HG03457 (cell line): ENCODE data around the gene PPP1R1C.

Experiments
- ATAC-seq: cut with Tn5 transposase; IDR thresholded peaks from one replicate; pipeline ENCODE4 v1.9.1; 2021; ENCODE audit warnings: moderate number of reproducible peaks; ENCODE audit not compliant: unreplicated experiment

Gene PPP1R1C

DNA sequence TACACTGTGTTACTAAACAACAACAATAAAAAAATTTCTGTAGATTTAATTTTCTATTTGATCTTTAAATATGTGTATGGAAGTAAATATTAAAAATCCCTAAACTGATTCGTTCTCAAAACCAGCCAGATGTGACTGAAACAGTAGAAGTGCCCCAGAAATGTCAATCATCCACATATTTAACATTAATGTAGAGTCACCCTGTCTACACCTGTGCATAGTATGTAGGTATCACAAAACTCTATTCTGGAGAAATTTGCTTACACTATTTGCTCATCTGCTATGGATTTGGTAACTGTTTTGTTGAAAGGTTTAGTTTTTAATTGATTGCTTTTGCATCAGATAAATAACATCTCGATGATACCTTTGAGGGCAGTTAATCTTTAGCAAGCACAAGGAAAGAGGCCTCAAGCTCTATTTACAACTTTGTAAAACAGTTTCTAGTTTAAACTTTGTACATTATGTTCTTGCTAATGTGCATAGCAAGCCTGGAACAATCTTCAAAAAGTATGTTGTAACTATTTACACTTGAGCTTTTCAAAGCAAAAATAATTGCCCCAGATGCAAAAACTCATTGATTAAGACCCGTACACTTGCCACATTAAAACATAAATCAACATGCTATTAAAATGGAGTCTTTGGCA is 76.8 kb downstream of the PPP1R1C start:
- ATAC-seq: no peak

DNA sequence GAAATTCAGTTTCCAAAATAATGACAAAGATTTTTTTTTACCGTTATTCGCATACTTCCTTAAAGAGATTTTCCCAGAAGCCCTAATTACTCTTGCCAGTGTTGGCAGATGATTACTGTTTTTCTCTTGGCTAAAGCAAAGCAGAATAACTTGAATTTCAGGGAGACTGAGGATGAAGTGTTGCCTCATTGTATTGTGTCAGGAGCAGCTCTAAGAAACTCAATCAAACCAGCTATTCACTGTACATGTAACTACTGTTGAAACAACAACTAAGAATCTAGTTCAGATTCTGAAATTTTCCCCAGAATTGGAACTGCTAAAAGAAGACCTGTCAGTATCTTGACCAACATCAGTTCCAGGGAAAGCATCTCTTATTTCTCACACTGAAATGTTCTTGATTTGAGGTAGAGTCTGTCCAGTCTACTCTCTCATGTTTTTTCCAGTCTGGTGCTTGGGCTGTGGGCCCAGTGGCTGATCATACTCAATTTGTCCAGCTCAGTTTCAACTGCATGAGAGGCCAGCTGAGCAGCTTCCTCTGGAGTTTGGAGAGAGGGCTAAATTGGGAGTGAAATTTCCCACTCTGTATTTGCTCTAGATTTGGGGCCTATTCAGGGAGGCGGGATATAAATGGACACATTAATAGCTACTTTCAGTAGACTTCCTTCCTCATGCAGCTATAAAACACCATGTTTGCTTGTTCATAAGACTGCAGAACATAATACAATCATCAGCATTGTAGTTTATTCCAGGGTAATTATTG is 78.5 kb downstream of the PPP1R1C start:
- no peak for ATAC-seq

DNA sequence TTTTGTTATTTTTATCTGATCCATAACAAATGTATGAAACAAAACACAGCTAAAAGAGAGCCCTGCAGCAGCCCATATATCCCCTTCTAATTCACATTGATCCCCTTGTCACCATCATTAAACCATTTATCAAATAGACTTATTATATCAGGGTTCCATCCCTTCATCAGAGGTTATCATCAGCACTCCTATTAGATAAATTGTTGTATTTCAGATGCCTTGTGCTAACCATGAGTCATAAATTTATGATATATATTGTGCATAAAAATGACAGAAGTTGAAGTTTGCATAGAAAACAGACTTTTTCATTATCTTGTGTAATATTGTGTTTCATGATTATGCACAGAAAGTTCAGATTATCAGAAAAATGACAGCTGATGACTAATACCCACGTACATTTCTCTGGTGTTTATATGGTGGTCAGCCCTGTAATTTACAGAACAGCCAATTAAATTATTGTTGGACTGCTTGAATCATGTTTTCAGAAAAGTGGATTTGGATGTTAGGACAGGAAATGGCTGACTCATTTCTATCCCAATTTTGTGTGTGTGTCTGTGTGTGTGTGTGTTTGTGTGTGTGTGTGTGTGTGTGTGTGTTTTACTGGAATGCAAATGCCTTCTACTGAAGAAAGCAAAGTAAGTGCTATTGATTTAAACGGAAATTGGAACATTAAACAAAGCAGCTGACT is 80.9 kb downstream of the PPP1R1C start:
- no peak for ATAC-seq

DNA sequence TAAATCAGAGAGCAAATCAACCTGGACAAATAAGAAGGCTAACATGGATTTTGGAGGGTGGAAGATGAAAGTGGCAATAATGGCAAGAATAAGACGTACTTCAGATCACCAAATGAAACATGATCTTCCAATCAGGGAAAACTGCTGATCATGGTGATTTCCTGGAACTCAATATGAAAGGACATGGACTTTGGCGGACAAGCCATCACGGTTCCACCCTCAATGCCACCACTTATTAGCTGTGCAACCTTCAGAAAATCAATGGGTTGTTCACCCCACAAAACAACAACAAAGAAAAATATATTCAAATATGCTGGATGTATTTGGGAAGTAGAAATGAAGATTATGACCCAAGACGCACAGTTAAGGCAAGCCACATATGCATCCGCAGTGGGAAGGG is 81.7 kb downstream of the PPP1R1C start:
- ATAC-seq: no peak

DNA sequence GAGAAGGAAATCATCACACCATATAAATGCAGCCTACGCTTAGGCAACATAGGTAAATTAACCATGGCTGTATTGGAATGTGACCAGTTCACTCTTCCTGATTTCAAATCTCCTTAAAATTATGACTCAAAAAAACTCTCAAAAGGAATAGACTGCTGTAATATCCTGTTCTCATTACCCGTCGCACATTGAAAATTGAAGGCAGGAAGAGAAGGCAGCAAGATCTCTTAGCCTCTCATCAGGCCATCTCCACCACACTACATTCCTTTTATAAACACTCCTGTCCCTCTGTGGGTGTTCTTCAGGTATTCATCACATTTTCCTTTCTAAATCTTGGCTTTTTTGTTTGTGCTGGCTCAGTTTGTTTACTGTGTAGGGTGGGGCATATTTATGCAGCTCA is 83.2 kb downstream of the PPP1R1C start:
- no peak for ATAC-seq

DNA sequence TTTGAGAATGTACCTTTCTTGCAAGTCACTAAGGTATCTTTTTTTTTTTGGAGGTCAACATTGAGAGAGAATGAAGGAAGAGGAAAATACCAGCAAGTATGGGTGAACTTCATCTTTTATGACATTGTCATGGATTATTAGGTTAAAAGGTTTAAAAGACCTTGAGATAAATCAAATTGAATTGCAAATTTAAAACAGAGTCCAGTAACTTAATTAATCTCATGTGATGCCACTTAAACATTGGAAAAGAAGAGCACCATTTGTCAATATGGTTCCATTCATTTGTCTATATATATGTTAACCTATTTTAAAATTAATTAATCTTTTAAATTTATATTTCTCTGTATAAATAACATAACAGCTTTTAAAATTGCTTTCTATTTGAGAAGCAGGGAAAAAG is 83.8 kb downstream of the PPP1R1C start:
- no peak for ATAC-seq

DNA sequence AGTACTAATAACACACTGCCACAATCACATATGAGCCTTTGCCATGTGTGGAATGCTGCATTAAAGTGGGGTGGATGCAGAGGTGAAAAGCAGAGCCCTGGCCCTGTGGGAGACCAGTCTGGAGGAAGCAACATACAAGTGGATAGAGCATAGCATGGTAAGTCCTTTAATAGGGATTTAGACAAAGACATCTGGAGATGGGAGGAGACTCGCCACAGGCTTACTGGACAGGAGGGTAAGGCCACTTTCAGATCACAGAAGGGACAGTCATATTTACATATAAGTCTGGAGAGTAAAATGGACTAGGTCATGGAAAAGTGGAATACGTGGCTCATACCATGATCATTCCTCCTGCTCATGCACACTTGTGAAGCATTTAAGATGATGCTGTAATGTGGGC is 84.3 kb downstream of the PPP1R1C start:
- ATAC-seq: no peak

DNA sequence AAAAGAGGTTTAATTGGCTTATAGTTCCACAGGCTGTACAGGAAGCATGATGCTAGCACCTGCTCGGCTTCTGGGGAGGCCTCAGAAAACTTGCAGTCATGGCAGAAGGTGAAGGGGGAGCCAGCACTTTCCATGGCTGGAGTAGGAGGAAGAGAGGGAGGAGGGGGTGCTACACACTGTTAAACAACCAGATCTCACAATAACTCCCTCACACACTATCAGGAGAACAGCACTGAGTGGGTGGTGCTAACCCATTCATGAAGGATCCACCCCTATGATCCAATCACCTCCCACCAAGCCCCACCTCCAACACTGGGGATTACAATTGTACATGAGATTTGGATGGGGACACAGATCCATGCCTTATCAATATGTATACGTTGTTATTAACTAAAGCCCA is 85.1 kb downstream of the PPP1R1C start:
- ATAC-seq: no peak

DNA sequence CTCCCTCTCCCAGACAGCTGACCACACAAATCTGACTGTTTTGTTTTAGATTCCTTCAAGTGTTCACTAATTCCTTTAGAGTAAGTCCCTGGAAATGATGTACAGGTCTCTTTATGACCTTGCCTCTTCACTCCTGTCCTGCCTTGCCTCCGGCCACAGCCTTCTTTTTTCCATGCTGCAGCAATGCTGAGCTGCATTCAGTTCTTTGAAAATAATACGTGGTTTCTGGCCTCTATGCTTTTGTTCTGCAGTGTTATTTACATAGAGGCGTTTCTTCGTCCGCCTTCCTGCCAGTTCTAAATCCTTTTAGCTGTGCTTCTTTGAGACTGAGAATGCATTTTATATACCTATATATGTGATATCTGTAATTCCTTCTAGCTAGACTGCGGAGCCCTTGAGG is 87.2 kb downstream of the PPP1R1C start:
- no peak for ATAC-seq

DNA sequence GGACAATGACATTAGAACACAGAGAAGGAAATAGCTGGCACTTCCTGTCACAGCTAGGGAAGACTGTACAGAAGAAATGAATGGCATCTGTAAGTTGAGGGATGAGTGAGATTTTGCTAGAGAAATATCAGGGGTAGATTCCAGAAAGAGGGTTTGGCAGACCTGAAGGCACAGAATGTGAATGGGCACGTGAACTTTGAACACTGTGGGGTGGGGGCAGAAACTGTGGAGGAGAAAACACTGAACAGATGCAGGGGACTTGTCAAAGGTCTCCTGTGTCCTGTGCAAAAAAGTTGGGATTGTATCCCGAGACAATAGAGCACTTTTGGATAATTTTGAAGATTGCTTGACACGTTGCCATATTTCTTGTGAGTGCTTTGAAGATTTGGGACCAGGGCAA is 88.0 kb downstream of the PPP1R1C start:
- ATAC-seq: no peak

DNA sequence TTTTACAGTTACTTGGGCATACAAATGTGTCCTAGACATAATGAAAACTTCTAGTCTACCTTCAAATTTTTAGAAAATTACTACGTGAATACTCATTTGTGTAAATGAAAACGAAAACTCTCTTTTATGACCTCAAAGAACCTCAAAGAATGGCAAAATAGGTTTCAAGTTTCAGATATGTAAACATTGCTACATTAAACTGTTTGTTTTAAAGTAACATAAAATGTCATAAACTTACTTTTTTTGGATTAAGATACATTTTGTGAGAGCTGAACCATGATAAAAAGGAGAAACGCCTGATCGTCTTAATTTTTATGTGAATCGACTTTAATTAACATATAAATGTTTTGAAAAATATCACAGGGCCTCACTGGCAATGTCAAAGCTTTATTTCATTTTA is 91.4 kb downstream of the PPP1R1C start:
- no peak for ATAC-seq

DNA sequence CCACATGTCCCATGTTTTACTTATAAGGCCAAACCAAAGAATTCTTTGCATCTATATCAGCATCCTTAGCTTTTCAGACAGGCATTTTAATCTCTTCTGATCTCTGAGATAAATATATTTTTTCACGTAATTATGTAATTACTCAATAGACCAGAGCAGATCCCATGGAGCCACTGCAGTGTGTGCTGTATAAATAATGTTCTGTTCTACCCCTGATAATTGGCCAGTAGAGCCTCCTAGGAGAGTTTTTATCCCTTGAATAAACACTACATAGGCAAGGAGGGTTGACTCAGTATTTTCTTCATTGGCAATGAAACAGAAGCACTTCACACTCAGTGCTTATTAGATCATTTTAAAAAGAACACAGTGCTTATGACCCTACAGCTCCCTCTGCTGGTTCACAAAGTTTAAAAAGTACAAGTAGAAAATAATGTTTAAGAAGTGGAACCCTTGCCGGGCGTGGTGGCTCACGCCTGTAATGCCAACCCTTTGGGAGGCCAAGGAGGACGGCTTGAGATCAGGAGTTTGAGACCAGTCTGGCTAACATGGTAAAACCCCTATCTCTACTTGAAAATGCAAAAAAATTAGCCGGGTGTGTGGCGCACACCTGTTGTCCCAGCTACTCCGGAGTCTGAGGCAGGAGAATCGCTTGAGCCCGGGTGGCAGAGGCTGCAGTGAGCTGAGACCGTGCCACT is 91.9 kb downstream of the PPP1R1C start:
- no peak for ATAC-seq

DNA sequence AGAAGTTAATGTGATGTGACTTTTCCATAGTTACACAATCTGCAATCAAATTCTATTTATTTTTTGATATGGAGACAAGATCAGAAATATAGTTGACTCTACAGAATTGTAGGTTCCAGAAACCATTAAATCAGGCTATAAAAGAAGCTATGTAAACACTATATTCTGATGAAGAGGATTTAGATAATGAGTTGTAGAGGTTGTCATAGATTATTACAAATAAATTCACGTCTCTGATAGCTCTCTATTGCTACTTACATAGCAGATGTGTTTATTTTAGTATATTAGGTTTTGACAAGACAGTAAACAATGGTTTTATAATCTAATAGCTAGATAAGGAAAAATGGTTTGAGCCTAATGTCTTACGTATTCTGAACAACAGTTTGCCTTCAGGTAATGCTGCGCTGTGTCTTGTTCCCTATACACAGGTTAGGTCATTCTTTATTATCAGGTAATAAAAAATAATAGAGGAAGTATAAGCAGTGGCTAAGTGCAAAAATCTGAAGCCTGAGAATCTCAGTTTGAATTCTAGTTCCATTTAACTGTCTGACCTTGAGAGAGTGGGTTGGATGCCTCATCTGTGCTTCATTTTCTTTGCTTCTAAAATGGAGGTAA is 93.4 kb downstream of the PPP1R1C start:
- no peak for ATAC-seq

DNA sequence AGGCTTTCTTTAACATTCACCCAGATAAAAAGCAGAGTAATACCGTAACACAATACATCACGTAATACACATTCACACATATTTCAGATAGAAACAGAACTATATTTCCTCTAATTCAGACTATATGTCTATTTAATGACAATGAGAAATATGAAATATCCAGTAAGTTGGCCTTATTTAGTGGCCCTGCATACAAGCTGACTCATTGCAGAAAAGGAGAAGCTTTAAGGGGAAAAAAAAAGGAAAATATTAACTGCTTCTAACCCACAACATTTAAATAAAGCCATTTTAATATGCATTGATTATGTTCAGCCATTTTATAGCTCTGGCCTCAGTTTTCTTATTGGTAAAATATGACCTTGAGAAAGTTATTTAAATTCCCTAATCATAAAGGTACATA is 94.8 kb downstream of the PPP1R1C start:
- ATAC-seq: no peak

DNA sequence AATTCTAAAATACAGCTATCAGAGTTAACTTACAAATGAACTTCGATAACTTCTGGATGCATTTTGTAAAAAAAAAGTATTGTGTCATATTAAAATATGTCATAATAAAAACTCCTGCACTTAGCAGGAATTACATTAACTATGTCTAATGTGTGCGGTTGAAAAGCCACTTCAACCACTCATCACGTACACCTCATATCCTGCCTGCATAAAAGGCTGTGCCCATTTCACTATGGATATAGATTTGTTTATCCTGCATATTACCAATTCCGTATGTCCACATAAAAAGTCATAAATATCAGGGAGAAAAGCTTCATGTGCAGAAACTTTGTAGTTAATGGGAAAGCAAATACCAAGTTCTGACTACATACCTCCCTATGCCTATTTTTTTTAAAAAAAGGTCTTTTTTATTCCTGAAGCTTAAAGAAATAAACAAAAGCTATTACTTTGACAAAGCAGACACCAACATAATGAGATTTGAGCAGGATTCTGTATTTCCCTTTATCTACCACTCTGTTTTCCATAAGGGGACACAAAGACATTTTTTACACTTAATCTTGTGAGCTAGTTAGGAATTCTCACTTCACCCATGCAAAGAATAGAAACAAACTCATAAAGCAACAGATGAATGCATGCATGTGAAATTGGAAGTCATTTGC is 96.1 kb downstream of the PPP1R1C start:
- no peak for ATAC-seq

DNA sequence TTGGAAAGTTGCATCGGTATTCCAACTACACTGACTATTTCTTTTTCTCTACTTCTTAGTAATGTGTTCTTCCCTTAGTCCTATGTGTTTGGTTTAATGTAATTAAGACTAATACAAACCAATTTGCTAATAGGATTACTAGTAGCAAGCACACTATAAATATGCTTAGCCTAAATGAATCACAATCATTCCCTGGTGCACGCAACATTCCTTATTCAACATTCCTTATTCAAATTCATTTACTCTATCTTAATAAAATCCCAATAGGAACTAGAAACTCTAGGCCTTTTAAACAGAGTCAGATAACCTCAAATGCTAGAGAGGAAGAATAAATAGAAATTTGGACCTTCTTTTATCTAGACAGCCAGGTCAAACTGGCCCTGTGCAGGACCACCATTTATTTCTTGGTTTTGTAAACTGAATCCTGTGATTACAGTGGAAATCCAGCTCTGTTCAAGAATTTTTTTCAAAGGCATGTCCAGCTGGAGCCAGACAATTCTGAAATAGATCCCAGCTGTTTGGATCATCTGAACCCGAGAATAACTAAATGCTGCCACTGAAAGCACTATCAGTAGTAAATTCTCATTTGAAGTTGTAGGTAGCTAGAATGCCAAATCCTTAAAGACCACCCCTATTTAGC is 103.1 kb downstream of the PPP1R1C start:
- no peak for ATAC-seq

DNA sequence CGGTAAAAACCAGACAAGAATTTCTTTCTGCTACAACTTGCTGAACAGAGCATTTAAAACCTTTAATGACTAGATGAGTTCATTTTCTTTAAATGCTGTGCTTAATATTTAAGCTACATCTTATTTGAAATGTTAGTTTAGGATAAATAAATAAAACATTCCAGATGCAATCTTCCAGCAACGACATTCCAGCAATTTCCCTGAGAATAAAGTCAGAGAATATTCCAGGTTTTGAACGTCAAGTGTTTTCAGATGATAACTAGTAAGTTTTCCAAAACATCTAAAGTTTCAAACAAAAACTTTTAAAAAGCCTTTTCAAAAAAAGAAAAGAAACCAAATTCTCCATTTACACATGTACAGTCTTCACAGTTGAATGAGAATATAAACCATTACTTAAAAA is 104.8 kb downstream of the PPP1R1C start:
- no peak for ATAC-seq

DNA sequence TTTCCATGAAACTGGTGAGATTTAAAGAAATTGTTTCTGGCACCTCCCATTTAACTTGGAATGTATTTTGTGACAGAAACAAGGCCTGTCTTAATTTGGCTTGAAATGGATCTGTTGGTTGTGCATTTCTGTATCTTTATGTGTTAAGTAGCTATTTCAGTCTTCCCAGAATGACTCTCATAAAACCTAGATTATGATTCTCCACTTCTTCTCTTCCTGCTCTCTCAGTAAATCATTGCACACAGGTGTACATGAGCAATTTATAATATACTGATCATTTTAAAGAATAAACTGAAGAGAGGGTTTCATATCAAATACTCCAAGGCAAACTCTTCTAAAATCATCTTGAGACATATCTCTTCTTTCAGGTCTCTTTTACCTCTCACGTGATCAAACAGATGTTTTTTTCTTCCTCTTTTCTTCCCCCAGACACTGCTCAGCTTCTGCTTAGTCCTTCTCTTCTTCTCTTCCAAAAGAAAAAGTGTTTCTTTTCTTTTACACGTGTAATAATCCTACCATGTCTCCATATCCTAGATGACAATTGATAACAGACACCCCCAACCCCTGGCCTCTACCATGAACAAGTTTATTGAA is 112.0 kb downstream of the PPP1R1C start:
- ATAC-seq: no peak

DNA sequence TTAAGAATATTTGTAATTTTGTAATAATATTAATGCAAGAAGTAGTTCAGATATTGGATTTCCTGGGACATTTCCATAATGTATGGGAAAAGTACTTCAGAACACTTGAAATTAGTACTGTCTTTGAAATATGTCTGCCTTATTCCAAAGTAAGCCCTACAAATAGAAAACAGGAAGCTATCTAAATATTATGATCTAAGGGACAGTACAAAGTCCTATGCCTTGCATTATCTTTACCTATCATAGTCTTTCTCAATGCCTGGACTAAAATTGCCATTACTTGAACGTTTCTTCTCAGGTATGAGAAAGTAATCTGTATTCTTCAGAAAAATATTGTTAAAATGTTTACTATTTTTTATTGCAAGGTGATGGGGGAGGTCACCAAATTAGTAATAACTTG is 113.0 kb downstream of the PPP1R1C start:
- ATAC-seq: no peak

DNA sequence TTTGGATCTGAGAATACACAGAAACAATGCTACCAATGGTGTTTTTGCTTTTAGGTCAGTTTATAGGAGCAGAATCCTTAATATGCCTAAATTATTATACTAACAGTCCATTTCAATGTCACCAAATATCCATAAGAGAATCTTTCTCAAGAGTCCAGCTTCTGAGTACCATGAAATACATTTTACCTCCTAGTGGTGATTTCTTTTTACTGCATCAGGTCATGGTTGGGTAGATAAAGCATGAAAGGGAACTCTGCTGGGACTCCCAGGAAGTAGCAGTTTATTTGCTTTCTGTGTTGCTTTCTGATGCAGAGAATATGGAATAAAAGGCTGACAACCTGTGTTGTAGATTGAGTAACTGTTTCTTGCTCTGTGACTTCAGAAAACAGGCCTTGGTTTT is 115.6 kb downstream of the PPP1R1C start:
- no peak for ATAC-seq
